Tibial artery (tissue), 4 donors: Measurements from ENCODE around the gene ACOT8.
A peak's percentile ranks its signal among the peaks of the same experiment; 100 is the strongest.

ENCODE experiments used
- DNase-seq, 2 donors: peaks; one replicate each; pipeline ENCODE4 v3.0.0-alpha.2; 2019
- H3K27ac ChIP-seq, 2 donors: fragments of 200-600 bp; sonication (generic) in 1 of 2; 1 replicate in 1 of 2; 2 replicates in 1 of 2; pipeline ENCODE4 v1.5.1; 2018 to 2019; ENCODE audit warnings: mild to moderate bottlenecking in 1 of 2
- H3K27me3 ChIP-seq, 2 donors: fragments of 200-600 bp; sonication (generic) in 1 of 2; one replicate each; pipeline versions ENCODE4 v1.5.1 to v1.6.0; 2016 to 2019
- H3K36me3 ChIP-seq, 3 donors: fragments of 200-600 bp; sonication (generic) in 2 of 3; one replicate each; pipeline ENCODE4 v1.5.1; 2016 to 2019; ENCODE audit warnings: mild to moderate bottlenecking in 2 of 3
- H3K4me1 ChIP-seq, 4 donors: fragments of 200-600 bp; sonication (generic) in 2 of 4; 1 replicate in 3 of 4; 2 replicates in 1 of 4; pipeline ENCODE4 v1.5.1; 2016 to 2019
- H3K4me3 ChIP-seq, 2 donors: fragments of 200-600 bp; sonication (generic) in 1 of 2; 1 replicate in 1 of 2; 2 replicates in 1 of 2; pipeline ENCODE4 v1.5.1; 2018 to 2019; ENCODE audit warnings: mild to moderate bottlenecking in 2 of 2
- H3K9me3 ChIP-seq, 3 donors: fragments of 200-600 bp; sonication (generic) in 1 of 3; one replicate each; pipeline ENCODE4 v1.5.1; 2016 to 2019
- CTCF ChIP-seq, 2 experiments: fragments of 200-600 bp in 1 of 2; fragments of 450-650 bp in 1 of 2; IDR thresholded peaks; one replicate each; pipeline ENCODE4 v1.5.1; 2017 to 2019; ENCODE audit warnings: antibody characterized with exemption in 2 of 2, mild to moderate bottlenecking in 1 of 2, moderate library complexity in 1 of 2
- intact Hi-C: fragments of 100-400 bp; cut with DNase I; formaldehyde crosslinking; loops from one replicate; pipeline ENCODE4 v1.15.0; 2023; ENCODE audit warnings: low total_unique reads

ACOT8 gene

DNA sequence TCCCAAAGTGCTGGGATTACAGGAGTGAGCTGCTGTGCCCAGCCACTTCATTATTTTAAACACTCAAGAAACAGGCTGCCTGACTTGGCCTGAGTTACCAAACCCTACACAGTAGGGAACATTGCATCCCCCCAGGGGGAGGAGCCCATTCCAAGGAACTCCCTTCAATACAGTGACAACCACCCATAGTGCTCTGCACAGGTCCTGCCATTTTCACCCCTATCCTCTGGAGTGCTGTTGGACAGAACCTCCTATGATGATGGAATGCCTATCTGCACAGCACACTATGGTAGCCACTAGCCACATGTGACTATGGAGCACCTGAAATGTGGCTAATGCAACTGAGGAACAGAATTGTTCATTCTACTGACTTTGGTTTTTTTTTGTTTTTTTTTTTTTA is 11.7 kb downstream of the ACOT8 start:
- no peak for DNase-seq
- H3K36me3 ChIP-seq = peaks cover 46 to 89% (median 69%) of the 10 kb centered on the region in 3 donors
- H3K9me3 ChIP-seq = no peaks in the 10 kb centered on the region
- no peak overlapping the region for H3K4me3 ChIP-seq
- peaks cover 0 to 31% (median 6%) of the 10 kb centered on the region in 4 donors for H3K4me1 ChIP-seq
- H3K27me3 ChIP-seq = no peaks in the 10 kb centered on the region
- intact Hi-C loops = no loop called here
- TF ChIP-seq CTCF (IDR thresholded peaks at IDR 0.05) = no peak
- peak overlapping the region in 1 of 2 donors; percentile 27 for H3K27ac ChIP-seq

GRCh38 chr20:45843506-45843905 is 13.7 kb downstream of the ACOT8 start:
- H3K27ac ChIP-seq = peak overlapping the region in 1 of 2 donors; percentile 44
- no peaks in the 10 kb centered on the region for H3K27me3 ChIP-seq
- no peak overlapping the region for H3K4me3 ChIP-seq
- no peak for TF ChIP-seq CTCF (IDR thresholded peaks at IDR 0.05)
- H3K9me3 ChIP-seq = no peaks in the 10 kb centered on the region
- peaks cover 0 to 40% (median 6%) of the 10 kb centered on the region in 4 donors for H3K4me1 ChIP-seq
- DNase-seq = no peak
- H3K36me3 ChIP-seq = peaks cover 43 to 98% (median 76%) of the 10 kb centered on the region in 3 donors
- intact Hi-C loops = no loop called here

- TF ChIP-seq CTCF (IDR thresholded peaks at IDR 0.05) = no peak
- Histone ChIP-seq H3K27me3 (no peaks in the 10 kb centered on the region), H3K36me3 (peaks cover 36 to 93% (median 75%) of the 10 kb centered on the region in 3 donors), H3K4me3 (no peak overlapping the region), H3K27ac (peak overlapping the region; percentile 33 to 44), H3K4me1 (peaks cover 0 to 50% (median 6%) of the 10 kb centered on the region in 4 donors), H3K9me3 (no peaks in the 10 kb centered on the region)
- intact Hi-C loops = no loop called here
- DNase-seq = no peak
Measured at GRCh38 chr20:45842169-45842812, 14.9 kb downstream of the ACOT8 start.

DNA sequence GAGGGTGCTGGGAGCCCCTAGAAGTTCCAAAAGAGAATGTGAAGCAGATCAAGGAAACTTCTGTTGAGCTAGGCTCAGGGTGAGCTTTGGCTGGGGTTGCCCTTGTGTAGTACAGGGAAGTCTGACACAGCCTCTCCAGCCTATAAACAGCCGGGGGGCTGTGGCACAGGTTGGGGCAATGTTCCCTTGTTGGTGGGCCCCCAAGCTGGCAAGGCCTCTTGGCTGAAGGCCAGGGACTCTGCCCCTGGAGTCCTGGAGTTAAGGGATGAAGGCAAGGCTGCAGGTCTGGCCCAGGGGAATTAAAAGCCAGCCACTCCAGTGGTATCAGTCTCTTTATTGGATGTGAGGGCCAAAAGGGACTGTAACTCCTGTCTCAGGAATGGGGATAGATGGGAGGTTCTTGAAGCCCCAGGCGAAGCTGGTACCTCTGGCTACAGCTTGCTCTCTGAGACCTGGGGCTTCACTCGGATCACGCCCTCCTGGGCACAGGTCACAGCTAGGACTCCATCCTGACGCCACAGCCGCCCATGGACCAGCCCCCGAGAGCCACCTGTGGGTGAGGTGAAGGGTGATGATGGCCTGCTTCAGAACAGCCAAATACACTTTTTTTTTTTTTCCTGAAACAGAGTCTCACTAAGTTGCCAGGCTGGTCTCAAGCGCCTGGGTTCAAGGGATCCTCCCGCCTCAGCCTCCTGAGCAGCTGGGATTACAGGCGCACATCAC is 15.6 kb downstream of the ACOT8 start:
- peaks cover 0 to 57% (median 11%) of the 10 kb centered on the region in 4 donors for H3K4me1 ChIP-seq
- H3K36me3 ChIP-seq = peaks cover 42 to 86% (median 69%) of the 10 kb centered on the region in 3 donors
- intact Hi-C loops = no loop called here
- H3K27me3 ChIP-seq = no peaks in the 10 kb centered on the region
- TF ChIP-seq CTCF (IDR thresholded peaks at IDR 0.05) = no peak
- peak overlapping the region; percentile 33 to 44 for H3K27ac ChIP-seq
- no peaks in the 10 kb centered on the region for H3K9me3 ChIP-seq
- no peak overlapping the region for H3K4me3 ChIP-seq
- no peak for DNase-seq

- H3K36me3 ChIP-seq = peaks cover 42 to 78% (median 61%) of the 10 kb centered on the region in 3 donors
- peak overlapping the region; percentile 8 to 44 for H3K27ac ChIP-seq
- TF ChIP-seq CTCF (IDR thresholded peaks at IDR 0.05) = no peak
- intact Hi-C loops = no loop called here
- peaks cover 0 to 63% (median 15%) of the 10 kb centered on the region in 4 donors for H3K4me1 ChIP-seq
- H3K27me3 ChIP-seq = no peaks in the 10 kb centered on the region
- no peaks in the 10 kb centered on the region for H3K9me3 ChIP-seq
- H3K4me3 ChIP-seq = no peak overlapping the region
- DNase-seq = no peak
Measured at GRCh38 chr20:45840700-45841198, 16.4 kb downstream of the ACOT8 start.
